NCI-H2081 (cell line): Measurements from ENCODE around the gene SPATA9.

Experiments used
- DNase-seq, 2 experiments: peaks; one replicate each; lab custom pipeline; 2025; lab: John Stamatoyannopoulos, UW

SPATA9 gene

GRCh38 chr5:95684361-95684760 lies 1.6 kb upstream of the SPATA9 start:
- DNase-seq: no peak

- no peak for DNase-seq
Observed at GRCh38 chr5:95673081-95673480, 9.7 kb downstream of the SPATA9 start.

- DNase-seq: no peak
Observed at GRCh38 chr5:95672641-95673040, 10.2 kb downstream of the SPATA9 start.

GRCh38 chr5:95671826-95672225 lies 11.0 kb downstream of the SPATA9 start:
- DNase-seq: no peak

GRCh38 chr5:95670568-95670967 lies 12.2 kb downstream of the SPATA9 start:
- no peak for DNase-seq

GRCh38 chr5:95669985-95670384 lies 12.8 kb downstream of the SPATA9 start:
- no peak for DNase-seq

- no peak for DNase-seq
Observed at GRCh38 chr5:95669540-95669939, 13.3 kb downstream of the SPATA9 start.

GRCh38 chr5:95668728-95669127 lies 14.1 kb downstream of the SPATA9 start:
- no peak for DNase-seq

- no peak for DNase-seq
Observed at GRCh38 chr5:95668216-95668615, 14.6 kb downstream of the SPATA9 start.

- DNase-seq: no peak
Observed at GRCh38 chr5:95667678-95668077, 15.1 kb downstream of the SPATA9 start.

GRCh38 chr5:95667061-95667618 lies 15.7 kb downstream of the SPATA9 start:
- no peak for DNase-seq

GRCh38 chr5:95664204-95664786 lies 18.5 kb downstream of the SPATA9 start:
- peak in 1 of 2 experiments; percentile 20 for DNase-seq

- no peak for DNase-seq
Observed at GRCh38 chr5:95662946-95663345, 19.8 kb downstream of the SPATA9 start.

- DNase-seq: no peak
Observed at GRCh38 chr5:95660060-95660459, 22.7 kb downstream of the SPATA9 start.

- no peak for DNase-seq
Observed at GRCh38 chr5:95655575-95655974, 27.2 kb downstream of the SPATA9 start.

GRCh38 chr5:95654196-95654595 lies 28.6 kb downstream of the SPATA9 start:
- DNase-seq: no peak

GRCh38 chr5:95652849-95653248 lies 29.9 kb downstream of the SPATA9 start:
- no peak for DNase-seq

- DNase-seq: no peak
Observed at GRCh38 chr5:95649842-95650620, 32.8 kb downstream of the SPATA9 start.

- no peak for DNase-seq
Observed at GRCh38 chr5:95649274-95649673, 33.5 kb downstream of the SPATA9 start.

- no peak for DNase-seq
Observed at GRCh38 chr5:95647886-95648860, 34.6 kb downstream of the SPATA9 start.

GRCh38 chr5:95646569-95647431 lies 36.0 kb downstream of the SPATA9 start, which contains the start of gene RFESD:
RFESD (plus strand) TSS chr5:95646777; CDS start chr5:95652272, 5,495 bp downstream.
- DNase-seq: peak; percentile 92 to 94
